Cardiac muscle cell (in vitro differentiated cells and primary cell): ENCODE measurements around the gene VPREB3. TPM values are rescaled to one million over a fixed set of nuclear protein-coding genes. Genes with fewer than 3 reads are reported as not detected.

ENCODE experiments used
- DNase-seq, 2 donors: peaks; one replicate each; pipeline versions ENCODE4 v3.0.0 to v3.0.0-alpha.2; 2010 to 2017; ENCODE audit warnings: low read depth in 1 of 2, low spot score in 1 of 2
- H3K27ac ChIP-seq: fragments of 200-600 bp; sonication (generic); 2 replicates; pipeline ENCODE4 v1.5.1; 2016
- H3K27me3 ChIP-seq: fragments of 200-600 bp; sonication (generic); 2 replicates; pipeline ENCODE4 v1.6.0; 2016; ENCODE audit warnings: control low read depth
- H3K36me3 ChIP-seq: fragments of 200-600 bp; sonication (generic); 2 replicates; pipeline ENCODE4 v1.5.1; 2016; ENCODE audit warnings: control low read depth
- H3K4me1 ChIP-seq: fragments of 200-600 bp; sonication (generic); 2 replicates; pipeline ENCODE4 v1.8.1; 2017; ENCODE audit warnings: low read depth, mild to moderate bottlenecking, mixed run types
- H3K4me3 ChIP-seq: fragments of 200-600 bp; sonication (generic); 2 replicates; pipeline ENCODE4 v1.5.1; 2016; ENCODE audit warnings: mild to moderate bottlenecking
- H3K9me3 ChIP-seq: fragments of 200-600 bp; sonication (generic); 2 replicates; pipeline ENCODE4 v1.5.1; 2017; ENCODE audit warnings: low read depth, mild to moderate bottlenecking, control low read depth
- CTCF ChIP-seq: IDR thresholded peaks from 2 replicates; pipeline ENCODE4 v1.5.1; 2012; ENCODE audit warnings: low read depth, mild to moderate bottlenecking, low read length
- polyA plus RNA-seq: library from polyadenylated mRNA; unstranded; fragments of >200 nt; fragmentation: Nextera tagmentation; extraction: Ambion mirVana; gene quantifications from 2 replicates; pipeline ENCODE4 v1.2.1, GENCODE V29; 2016
- total RNA-seq: library from RNA; depleted of rRNA; stranded (reverse); fragments of >200 nt; gene quantifications from 2 replicates; pipeline ENCODE4 v1.2.3, GENCODE V29; 2016

VPREB3 gene
- total and polyA plus RNA-seq, 2 experiments from 2014 or later = 2.5 to 3.5 TPM

GRCh38 chr22:23704829-23705228, 49.4 kb downstream of the VPREB3 start:
- no peak for DNase-seq
- H3K4me1 ChIP-seq = no peaks in the 10 kb centered on the region
- peaks cover 24% of the 10 kb centered on the region for H3K36me3 ChIP-seq

GRCh38 chr22:23704062-23704461, 50.2 kb downstream of the VPREB3 start:
- Histone ChIP-seq H3K27ac (no peak overlapping the region), H3K4me3 (no peak overlapping the region), H3K36me3 (peaks cover 21% of the 10 kb centered on the region), H3K9me3 (no peaks in the 10 kb centered on the region), H3K4me1 (no peaks in the 10 kb centered on the region), H3K27me3 (no peaks in the 10 kb centered on the region)
- TF ChIP-seq CTCF = no peak
- no peak for DNase-seq

More at GRCh38 chr22:23704829-23705228, 49.4 kb downstream of the VPREB3 start:
- Histone ChIP-seq H3K27ac (no peak overlapping the region), H3K9me3 (no peaks in the 10 kb centered on the region), H3K4me3 (no peak overlapping the region), H3K27me3 (no peaks in the 10 kb centered on the region)
- no peak for TF ChIP-seq CTCF

Other genes starting within 250 kb of the VPREB3 start
- not detected in 2 replicates for gene IGLL1, start 174.1 kb downstream of the VPREB3 start, total RNA-seq
- gene IGLL1, start 174.1 kb downstream of the VPREB3 start, polyA plus RNA-seq = not detected in 2 replicates
- gene DRICH1, start 122.1 kb downstream of the VPREB3 start, total RNA-seq = not detected in 2 replicates
- gene DRICH1, start 122.1 kb downstream of the VPREB3 start, polyA plus RNA-seq = not detected in 2 replicates
- gene RGL4, start 63.4 kb downstream of the VPREB3 start, total RNA-seq = not detected in 2 replicates
- gene RGL4, start 63.4 kb downstream of the VPREB3 start, polyA plus RNA-seq = 1.0 and 1.5 TPM in 2 replicates
- gene ZNF70, start 3.3 kb downstream of the VPREB3 start, total RNA-seq = 6.4 and 8.4 TPM in 2 replicates
- 2.3 TPM in 2 replicates for gene ZNF70, start 3.3 kb downstream of the VPREB3 start, polyA plus RNA-seq
- gene C22orf15, start 8.6 kb upstream of the VPREB3 start, total RNA-seq = 0.07 TPM in 1 of 2 replicates, not detected in the other
- 0.27 and 0.91 TPM in 2 replicates for gene C22orf15, start 8.6 kb upstream of the VPREB3 start, polyA plus RNA-seq
- 77.5 and 216 TPM in 2 replicates for gene CHCHD10, start 13.5 kb upstream of the VPREB3 start, total RNA-seq
- gene CHCHD10, start 13.5 kb upstream of the VPREB3 start, polyA plus RNA-seq = 274 and 324 TPM in 2 replicates
- 38.2 and 71.2 TPM in 2 replicates for gene MMP11, start 18.4 kb upstream of the VPREB3 start, total RNA-seq
- gene MMP11, start 18.4 kb upstream of the VPREB3 start, polyA plus RNA-seq = 39.0 and 61.1 TPM in 2 replicates
- 147 and 162 TPM in 2 replicates for gene SMARCB1, start 32.5 kb upstream of the VPREB3 start, total RNA-seq
- 170 and 175 TPM in 2 replicates for gene SMARCB1, start 32.5 kb upstream of the VPREB3 start, polyA plus RNA-seq
- 18.0 and 46.9 TPM in 2 replicates for gene DERL3, start 84.6 kb upstream of the VPREB3 start, total RNA-seq
- gene DERL3, start 84.6 kb upstream of the VPREB3 start, polyA plus RNA-seq = 28.9 and 55.3 TPM in 2 replicates
- gene SLC2A11, start 103.5 kb upstream of the VPREB3 start, total RNA-seq = 27.3 and 28.5 TPM in 2 replicates
- gene SLC2A11, start 103.5 kb upstream of the VPREB3 start, polyA plus RNA-seq = 34.2 and 37.9 TPM in 2 replicates
- gene MIF, start 140.0 kb upstream of the VPREB3 start, total RNA-seq = 855 and 1,357 TPM in 2 replicates
- 4,717 and 4,854 TPM in 2 replicates for gene MIF, start 140.0 kb upstream of the VPREB3 start, polyA plus RNA-seq
- 16.9 and 25.9 TPM in 2 replicates for gene GSTT2B, start 206.8 kb upstream of the VPREB3 start, total RNA-seq
- gene GSTT2B, start 206.8 kb upstream of the VPREB3 start, polyA plus RNA-seq = 28.8 and 42.8 TPM in 2 replicates
- gene DDTL, start 212.5 kb upstream of the VPREB3 start, total RNA-seq = 3.5 and 6.6 TPM in 2 replicates
- gene DDTL, start 212.5 kb upstream of the VPREB3 start, polyA plus RNA-seq = 11.9 and 13.8 TPM in 2 replicates
- gene DDT, start 220.0 kb upstream of the VPREB3 start, total RNA-seq = 115 and 309 TPM in 2 replicates
- gene DDT, start 220.0 kb upstream of the VPREB3 start, polyA plus RNA-seq = 179 and 244 TPM in 2 replicates
- 1.2 and 5.2 TPM in 2 replicates for gene GSTT2, start 225.7 kb upstream of the VPREB3 start, total RNA-seq
- gene GSTT2, start 225.7 kb upstream of the VPREB3 start, polyA plus RNA-seq = 5.0 and 5.1 TPM in 2 replicates